ENCODE measurements around the gene EML5.

DNA sequence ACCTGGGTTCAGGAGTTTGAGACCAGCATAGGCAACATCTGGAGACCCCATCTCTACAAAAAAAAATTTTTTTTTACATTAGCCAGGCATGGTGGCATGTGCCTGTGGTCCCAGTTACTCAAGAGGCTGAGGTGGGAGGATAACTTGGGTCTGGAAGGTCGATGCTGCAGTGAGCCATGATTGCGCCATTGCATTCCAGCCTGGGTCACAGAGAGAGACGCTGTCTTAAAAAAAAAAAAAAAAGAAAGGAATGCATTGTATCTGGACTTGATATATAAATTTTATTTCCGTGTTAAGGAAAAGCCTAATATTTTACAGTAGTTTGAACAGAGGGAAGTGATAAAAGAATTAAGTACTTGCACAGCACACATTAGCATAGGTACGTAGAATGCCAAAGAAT lies 132.7 kb downstream of the EML5 start:
- TF ChIP-seq, protein P1, sequence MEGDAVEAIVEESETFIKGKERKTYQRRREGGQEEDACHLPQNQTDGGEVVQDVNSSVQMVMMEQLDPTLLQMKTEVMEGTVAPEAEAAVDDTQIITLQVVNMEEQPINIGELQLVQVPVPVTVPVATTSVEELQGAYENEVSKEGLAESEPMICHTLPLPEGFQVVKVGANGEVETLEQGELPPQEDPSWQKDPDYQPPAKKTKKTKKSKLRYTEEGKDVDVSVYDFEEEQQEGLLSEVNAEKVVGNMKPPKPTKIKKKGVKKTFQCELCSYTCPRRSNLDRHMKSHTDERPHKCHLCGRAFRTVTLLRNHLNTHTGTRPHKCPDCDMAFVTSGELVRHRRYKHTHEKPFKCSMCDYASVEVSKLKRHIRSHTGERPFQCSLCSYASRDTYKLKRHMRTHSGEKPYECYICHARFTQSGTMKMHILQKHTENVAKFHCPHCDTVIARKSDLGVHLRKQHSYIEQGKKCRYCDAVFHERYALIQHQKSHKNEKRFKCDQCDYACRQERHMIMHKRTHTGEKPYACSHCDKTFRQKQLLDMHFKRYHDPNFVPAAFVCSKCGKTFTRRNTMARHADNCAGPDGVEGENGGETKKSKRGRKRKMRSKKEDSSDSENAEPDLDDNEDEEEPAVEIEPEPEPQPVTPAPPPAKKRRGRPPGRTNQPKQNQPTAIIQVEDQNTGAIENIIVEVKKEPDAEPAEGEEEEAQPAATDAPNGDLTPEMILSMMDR (IDR thresholded peaks at IDR 0.05), result no peak
- no peak for TF ChIP-seq POLR2A (IDR thresholded peaks at IDR 0.05)
